K562 (cell line): ENCODE data around the gene PLEKHN1. TPM values are rescaled to one million over a fixed set of nuclear protein-coding genes. Genes with fewer than 3 reads are reported as not detected.
A peak's percentile ranks its signal among the peaks of the same experiment; 100 is the strongest.

Experiments used
- CREM ChIP-seq: IDR thresholded peaks from 2 replicates; pipeline ENCODE4 v1.6.1; 2014; ENCODE audit warnings: antibody characterized with exemption, low read depth
- DMBX1 ChIP-seq: fragments of 250-450 bp; sonication (Bioruptor Pico); IDR thresholded peaks from 2 replicates; pipeline ENCODE4 v1.8.0; 2022; ENCODE audit warnings: inconsistent platforms, mild to moderate bottlenecking, moderate library complexity, borderline replicate concordance
- E2F6 ChIP-seq, 2 experiments: IDR thresholded peaks; 2 replicates each; pipeline ENCODE4 v1.6.1; 2011; ENCODE audit warnings: borderline replicate concordance in 1 of 2, control low read depth in 1 of 2, low read depth in 1 of 2, low read length in 1 of 2, mild to moderate bottlenecking in 1 of 2, mixed read lengths in 1 of 2, moderate library complexity in 1 of 2; ENCODE audit not compliant: insufficient read depth in 1 of 2, insufficient read length in 1 of 2, poor library complexity in 1 of 2, severe bottlenecking in 1 of 2; ENCODE audit errors: extremely low read depth in 1 of 2
- ERF ChIP-seq: fragments of 450-650 bp; formaldehyde crosslinking; IDR thresholded peaks from 2 replicates; pipeline ENCODE4 v1.4.0; 2020; ENCODE audit warnings: mild to moderate bottlenecking, mixed read lengths
- ESRRB ChIP-seq: fragments of 250-450 bp; sonication (Bioruptor Pico); IDR thresholded peaks from 2 replicates; pipeline ENCODE4 v1.5.0; 2020; ENCODE audit warnings: mild to moderate bottlenecking, moderate library complexity, borderline replicate concordance
- FOXM1 ChIP-seq, 2 experiments: fragments of 450-650 bp in 1 of 2; sonication (generic) in 1 of 2; formaldehyde crosslinking in 1 of 2; IDR thresholded peaks; 2 replicates each; pipeline versions ENCODE4 v1.6.1 to v1.9.0; 2017 to 2022; ENCODE audit warnings: low read depth in 2 of 2, mild to moderate bottlenecking in 2 of 2, missing genetic modification reagents in 1 of 2, moderate library complexity in 1 of 2
- JUN ChIP-seq, 2 experiments: sonication (generic) in 1 of 2; formaldehyde crosslinking in 1 of 2; IDR thresholded peaks; 2 replicates each; pipeline versions ENCODE4 v1.6.1 to v1.8.0; 2012 to 2022; ENCODE audit warnings: borderline replicate concordance in 2 of 2, mild to moderate bottlenecking in 2 of 2, improper control_type of control experiment in 1 of 2, low read depth in 1 of 2, low read length in 1 of 2, missing genetic modification reagents in 1 of 2
- LCOR ChIP-seq: sonication (generic); formaldehyde crosslinking; IDR thresholded peaks from 2 replicates; pipeline ENCODE4 v1.8.0; 2022; ENCODE audit warnings: mild to moderate bottlenecking, missing genetic modification reagents
- NR3C1 ChIP-seq: sonication (generic); formaldehyde crosslinking; IDR thresholded peaks from 2 replicates; pipeline ENCODE4 v1.8.1; 2022; ENCODE audit warnings: missing genetic modification reagents
- POLR2A ChIP-seq: fragments of 450-650 bp; conservative IDR thresholded peaks from 2 replicates; pipeline ENCODE4 v1.6.1; 2016
- POLR3A ChIP-seq: IDR thresholded peaks from 2 replicates; pipeline ENCODE4 v1.6.1; 2011; ENCODE audit warnings: borderline replicate concordance, mild to moderate bottlenecking, moderate library complexity; ENCODE audit not compliant: insufficient read length, insufficient read depth; ENCODE audit errors: extremely low read depth
- SP1 ChIP-seq: sonication (generic); formaldehyde crosslinking; IDR thresholded peaks from 2 replicates; pipeline ENCODE4 v1.8.1; 2022; ENCODE audit warnings: mild to moderate bottlenecking, missing genetic modification reagents
- TBP ChIP-seq: optimal IDR thresholded peaks from 2 replicates; pipeline ENCODE3; 2011; ENCODE audit warnings: low read depth, low read length, improper control_type of control experiment
- TEAD4 ChIP-seq, 2 experiments: sonication (generic) in 1 of 2; formaldehyde crosslinking in 1 of 2; IDR thresholded peaks; 2 replicates each; pipeline versions ENCODE4 v1.6.1 to v1.8.0; 2012 to 2022; ENCODE audit warnings: borderline replicate concordance in 1 of 2, inconsistent platforms in 1 of 2, low read length in 1 of 2, mild to moderate bottlenecking in 1 of 2, missing genetic modification reagents in 1 of 2
- YY1 ChIP-seq, 3 experiments: IDR thresholded peaks; 2 replicates each; pipeline ENCODE4 v1.6.1; 2011; ENCODE audit warnings: low read length in 2 of 3, mild to moderate bottlenecking in 2 of 3, moderate library complexity in 2 of 3, borderline replicate concordance in 1 of 3, control low read depth in 1 of 3, low read depth in 1 of 3; ENCODE audit not compliant: insufficient read depth in 3 of 3, insufficient replicate concordance in 2 of 3, control insufficient read depth in 1 of 3, insufficient read length in 1 of 3; ENCODE audit errors: extremely low read depth in 1 of 3
- ZFX ChIP-seq: sonication (generic); formaldehyde crosslinking; IDR thresholded peaks from 2 replicates; pipeline ENCODE4 v1.8.0; 2022; ENCODE audit warnings: mild to moderate bottlenecking, missing genetic modification reagents, moderate library complexity
- ZNF263 ChIP-seq: sonication (generic); formaldehyde crosslinking; IDR thresholded peaks from 2 replicates; pipeline ENCODE4 v1.8.0; 2022; ENCODE audit warnings: mild to moderate bottlenecking, missing genetic modification reagents, borderline replicate concordance
- ZNF644 ChIP-seq: fragments of 200-800 bp; sonication (Bioruptor generic); IDR thresholded peaks from 2 replicates; pipeline ENCODE4 v1.6.1; 2016; ENCODE audit warnings: low read depth, missing genetic modification characterization, missing compliant biosample characterization
- ZNF75A ChIP-seq: fragments of 450-650 bp; formaldehyde crosslinking; IDR thresholded peaks from 2 replicates; pipeline ENCODE4 v1.4.0; 2020; ENCODE audit warnings: mild to moderate bottlenecking
- polyA plus RNA-seq, 8 experiments: library from polyadenylated mRNA; depleted of rRNA in 4 of 8; stranded (reverse) in 5 of 8; unstranded in 3 of 8; fragments of >200 nt; fragmentation: Nextera tagmentation in 2 of 8; fragmentation: Illumina TruSeq in 1 of 8; extraction: Ambion mirVana in 2 of 8; extraction: Trizol in 1 of 8; gene quantifications; 2 replicates each; pipeline versions ENCODE4 v1.2.1 to v1.2.3, GENCODE V29; 2011 to 2014; ENCODE audit warnings: inconsistent platforms in 1 of 8, missing spikeins in 1 of 8
- total RNA-seq, 7 experiments: library from RNA; depleted of rRNA in 6 of 7; stranded (reverse); fragments of >200 nt in 6 of 7; fragmentation: Illumina TruSeq in 2 of 7; extraction: Trizol in 2 of 7; gene quantifications; 2 replicates each; pipeline versions ENCODE4 v1.2.1 to v1.2.3, GENCODE V29; 2011 to 2021; ENCODE audit warnings: low replicate concordance in 1 of 7

The PLEKHN1 gene
- total and polyA plus RNA-seq, 9 of the 15 experiments (the other 6 are each of a cell fraction or from before 2014, with no cell fraction given), result 0.07 to 1.5 (median 0.13) TPM; not detected in 2

GRCh38 chr1:966704-967300 is 520 bp downstream of the PLEKHN1 start (continued):
- TF ChIP-seq ZFX (CRISPR knock-in tag) (peak; percentile 85), ZNF644 (tag) (no peak), TBP (peak; percentile 32), ERF (CRISPR knock-in tag) (peak; percentile 30; the same call in 1 of the 2 replicates), ZNF75A (no peak), JUN (IDR thresholded peaks at IDR 0.05; ENCODE audit: borderline replicate concordance, low read depth, low read length) (0 out of 2 replicates have a peak, but pooled peaks have one; percentile 16), JUN (CRISPR knock-in tag; IDR thresholded peaks at IDR 0.05; ENCODE audit: borderline replicate concordance) (no peak), SP1 (CRISPR knock-in tag) (peak; percentile 73; the same call in 1 of the 2 replicates), POLR2A (peak; percentile 73), FOXM1 (IDR thresholded peaks at IDR 0.05; ENCODE audit: low read depth) (no peak), FOXM1 (CRISPR knock-in tag; IDR thresholded peaks at IDR 0.05; ENCODE audit: low read depth) (0 out of 2 replicates have a peak, but pooled peaks have one; percentile 41), CREM (peak; percentile 39), POLR3A (no peak), DMBX1 (0 out of 2 replicates have a peak, but pooled peaks have one; percentile 31), NR3C1 (CRISPR knock-in tag) (no peak; the same call in 1 of the 2 replicates), ESRRB (CRISPR knock-in tag) (no peak), ZNF263 (CRISPR knock-in tag) (peak; percentile 67), E2F6 (IDR thresholded peaks at IDR 0.05; ENCODE audit: borderline replicate concordance in 1 of 2, extremely low read depth in 1 of 2, insufficient read depth in 1 of 2, insufficient read length in 1 of 2, low read depth in 1 of 2, low read length in 1 of 2, poor library complexity in 1 of 2, severe bottlenecking in 1 of 2) (peak; percentile 23 to 70), YY1 (IDR thresholded peaks at IDR 0.05; ENCODE audit: borderline replicate concordance in 1 of 3, control insufficient read depth in 1 of 3, extremely low read depth in 1 of 3, insufficient read depth in 3 of 3, insufficient read length in 1 of 3, insufficient replicate concordance in 2 of 3, low read depth in 1 of 3, low read length in 2 of 3) (peak in 1 of 3 experiments; percentile 55), LCOR (CRISPR knock-in tag) (0 out of 2 replicates have a peak, but pooled peaks have one; percentile 17), TEAD4 (IDR thresholded peaks at IDR 0.05; ENCODE audit: low read length) (no peak), TEAD4 (CRISPR knock-in tag; IDR thresholded peaks at IDR 0.05; ENCODE audit: borderline replicate concordance) (no peak)
